Activated CD8-positive, alpha-beta memory T cell treated with anti-CD3 and anti-CD28 coated beads, Interleukin-2, amount 50 U/mL, for 4 hours (primary cell): ENCODE measurements around the gene RND2.
"Not testable (repeated sequence)": the region's sequence is repeated elsewhere in the genome, so short reads cannot be mapped to it uniquely, and the experiment has no call there.

Experiments
- DNase-seq: peaks from one replicate; pipeline ENCODE4 v3.0.0-alpha.2; 2020

Gene RND2

GRCh38 chr17:43027091-43028032 lies 2.3 kb downstream of the RND2 start:
- no peak for DNase-seq

- DNase-seq, result no peak
These were observed 3.3 kb downstream of the RND2 start for GRCh38 chr17:43028221-43028861.

DNA sequence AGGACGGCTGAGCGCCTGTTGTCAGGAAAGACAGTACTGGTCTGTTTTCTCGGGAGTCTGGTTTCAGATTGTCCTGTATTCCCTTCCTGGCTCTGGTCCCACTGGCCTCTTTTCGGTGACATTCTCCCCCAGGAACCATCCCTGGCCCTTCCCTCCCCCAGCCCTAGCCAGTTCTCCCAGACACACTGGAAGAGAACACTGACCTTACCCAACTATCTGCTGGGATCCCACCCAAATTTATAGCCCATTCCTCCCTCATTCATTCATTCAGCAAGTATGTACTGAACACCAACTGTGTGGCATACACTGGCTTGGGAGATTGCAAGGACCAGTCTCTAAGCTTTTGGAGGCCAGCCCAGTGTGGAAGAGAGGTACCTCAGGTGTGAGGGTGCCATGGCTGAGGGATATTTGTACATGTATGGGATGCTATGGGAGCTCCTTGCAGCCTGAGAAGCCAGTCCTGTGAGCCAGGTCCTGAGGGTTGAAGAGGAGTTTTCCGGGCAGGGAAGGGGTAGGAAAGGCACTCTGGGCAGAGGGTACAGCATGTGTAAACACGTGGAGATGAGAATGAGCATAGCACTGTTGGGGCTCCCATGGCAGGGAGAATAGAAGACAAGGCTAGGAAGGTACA lies 5.2 kb downstream of the RND2 start:
- no peak for DNase-seq

DNA sequence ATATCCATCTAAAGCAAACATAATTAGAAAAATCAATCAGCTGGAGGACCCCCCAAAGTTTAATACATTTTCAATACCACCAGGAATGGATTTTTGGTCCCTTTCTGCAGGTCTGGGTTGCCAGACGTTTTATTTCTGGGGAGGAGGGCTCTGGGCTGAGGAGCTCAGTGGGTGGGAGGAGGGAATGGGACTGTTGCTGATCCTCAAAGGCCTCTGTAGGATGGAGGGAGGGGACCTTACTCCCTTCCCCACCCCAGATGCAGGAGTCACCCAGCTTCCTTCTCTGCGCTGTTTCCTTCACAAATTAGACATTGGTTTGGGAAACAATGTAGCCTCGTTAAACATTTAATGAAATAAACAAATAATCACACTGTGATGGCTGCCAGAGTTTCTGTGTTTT lies 6.6 kb downstream of the RND2 start:
- DNase-seq, result no peak

DNA sequence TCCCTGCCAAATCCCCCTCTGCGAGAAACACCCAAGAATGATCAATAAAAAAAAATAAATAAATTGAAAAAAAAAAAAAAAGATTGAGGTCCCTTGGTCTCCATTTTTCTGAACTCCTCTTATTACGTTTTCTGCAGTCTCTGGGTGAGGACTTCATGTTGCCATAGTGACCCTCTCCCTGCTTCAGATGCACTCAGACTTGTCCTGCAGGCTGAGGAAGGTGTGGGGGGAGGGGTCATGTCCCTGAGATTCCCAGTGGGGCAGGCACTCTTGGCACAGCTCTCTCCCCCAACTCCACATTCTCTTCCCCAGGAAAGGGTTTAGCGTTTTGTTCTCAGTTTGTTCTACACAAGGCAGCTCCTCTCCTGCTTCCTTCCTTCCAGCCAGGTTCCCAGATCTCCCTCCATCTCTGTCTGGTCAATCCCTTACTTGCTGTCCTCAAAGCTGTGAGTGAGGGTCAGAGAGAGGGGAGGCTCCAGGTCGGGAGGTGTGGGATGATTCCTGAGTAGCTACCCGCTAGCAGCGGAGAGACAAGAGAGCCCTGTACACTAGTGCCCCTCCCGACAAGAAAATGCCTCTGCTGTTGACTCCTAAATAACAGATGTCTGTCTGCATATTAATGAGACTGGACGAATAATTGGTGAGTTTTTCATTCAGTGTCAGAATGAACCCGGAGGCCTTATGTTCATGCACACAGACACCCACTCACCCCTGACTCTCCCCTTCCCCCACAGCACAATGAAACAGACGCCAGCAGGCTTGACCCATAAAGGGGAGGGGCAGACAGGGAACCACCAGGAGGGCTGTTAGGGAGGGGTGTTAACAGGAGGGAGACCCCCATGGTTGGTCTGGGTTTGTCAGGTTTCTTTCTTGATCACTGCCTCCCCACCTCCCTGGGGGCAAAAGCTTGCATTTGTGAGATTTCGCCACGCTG lies 9.2 kb downstream of the RND2 start:
- no peak for DNase-seq

DNA sequence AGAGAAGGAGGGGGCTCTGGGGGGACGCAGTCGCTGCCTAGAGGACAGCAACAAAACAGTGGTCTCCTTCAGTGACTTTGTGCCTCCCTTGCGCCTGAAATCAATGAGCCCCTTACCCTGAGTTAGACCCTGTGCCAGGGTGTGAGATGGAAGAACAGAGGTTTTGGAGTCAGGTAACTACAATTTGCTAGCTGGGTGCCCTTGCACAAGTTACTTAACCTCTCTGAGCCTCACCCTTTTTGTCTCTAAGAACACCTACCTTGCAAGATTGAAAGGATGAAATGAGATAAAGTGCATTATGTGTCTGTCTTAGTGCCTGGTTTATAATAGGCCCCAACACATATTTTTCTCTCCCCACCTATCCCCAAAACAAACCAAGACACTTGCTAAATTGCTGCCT lies 9.9 kb downstream of the RND2 start:
- no peak for DNase-seq

DNA sequence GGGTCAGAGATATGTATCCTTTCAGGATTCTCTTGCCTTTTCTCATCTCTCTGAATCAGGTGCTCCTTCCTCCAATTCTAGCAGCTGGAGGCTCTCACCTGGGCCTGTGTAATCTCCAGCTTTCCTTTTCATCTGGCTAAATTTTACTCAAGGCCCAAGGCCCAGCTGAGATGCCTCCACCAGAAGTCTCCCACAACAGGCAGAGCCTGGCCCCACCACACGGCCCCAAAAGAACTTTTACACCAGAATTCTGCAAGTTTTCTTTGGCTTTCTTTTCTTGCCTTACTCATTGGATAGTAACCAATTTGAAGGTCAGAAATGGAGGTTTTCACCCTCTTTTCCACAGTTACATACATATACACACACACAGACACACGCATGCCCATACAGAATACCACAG lies 14.6 kb downstream of the RND2 start:
- DNase-seq, result no peak

GRCh38 chr17:43040655-43041054 lies 15.6 kb downstream of the RND2 start:
- DNase-seq, result no peak

- DNase-seq, result no peak
These were observed 17.1 kb downstream of the RND2 start for GRCh38 chr17:43042025-43042628.

- DNase-seq, result no peak
These were observed 18.3 kb downstream of the RND2 start for GRCh38 chr17:43043307-43043706.

GRCh38 chr17:43044024-43044423 lies 19.0 kb downstream of the RND2 start:
- DNase-seq, result no peak

DNA sequence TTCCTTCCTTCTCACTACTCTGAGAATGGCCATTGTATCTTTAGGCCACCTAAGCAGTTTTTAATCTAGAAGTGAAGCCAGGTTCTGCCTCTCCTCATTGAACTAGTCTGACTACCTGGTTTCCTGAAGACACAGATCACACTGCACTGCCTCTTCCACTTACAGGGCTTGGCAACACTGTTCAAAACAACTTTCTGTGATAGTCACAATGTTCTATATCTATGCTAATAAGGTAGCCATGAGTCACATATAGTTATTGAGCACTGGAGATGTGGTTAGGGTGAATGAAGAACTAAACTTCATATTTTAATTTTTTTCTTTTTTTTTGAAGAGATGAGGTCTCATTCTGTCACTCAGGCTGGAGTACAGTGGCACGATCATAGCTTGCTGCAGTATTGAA lies 26.9 kb downstream of the RND2 start:
- no peak for DNase-seq

DNA sequence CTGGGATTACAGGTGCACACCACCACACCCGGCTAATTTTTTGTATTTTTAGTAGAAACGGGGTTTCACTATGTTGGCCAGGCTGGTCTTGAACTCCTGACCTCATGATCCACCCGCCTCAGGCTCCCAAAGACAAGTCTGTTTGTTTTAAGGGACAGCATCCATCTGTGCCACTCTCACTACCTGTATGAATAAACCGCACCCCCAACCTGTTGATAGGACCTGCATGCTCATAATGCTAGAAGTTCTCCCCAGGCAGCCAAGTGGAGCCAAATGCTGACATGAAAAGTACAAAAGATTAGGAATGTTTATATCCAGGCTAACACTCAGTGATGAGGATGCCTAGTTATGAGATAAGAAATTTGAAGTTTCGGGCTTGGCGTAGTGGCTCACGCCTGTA lies 28.0 kb downstream of the RND2 start:
- DNase-seq, result not testable (repeated sequence)

GRCh38 chr17:43056051-43056450 lies 31.0 kb downstream of the RND2 start:
- DNase-seq, result no peak

- no peak for DNase-seq
These were observed 38.1 kb downstream of the RND2 start for GRCh38 chr17:43062984-43063638.

- DNase-seq, result no peak
These were observed 43.7 kb downstream of the RND2 start for GRCh38 chr17:43068570-43069367.

DNA sequence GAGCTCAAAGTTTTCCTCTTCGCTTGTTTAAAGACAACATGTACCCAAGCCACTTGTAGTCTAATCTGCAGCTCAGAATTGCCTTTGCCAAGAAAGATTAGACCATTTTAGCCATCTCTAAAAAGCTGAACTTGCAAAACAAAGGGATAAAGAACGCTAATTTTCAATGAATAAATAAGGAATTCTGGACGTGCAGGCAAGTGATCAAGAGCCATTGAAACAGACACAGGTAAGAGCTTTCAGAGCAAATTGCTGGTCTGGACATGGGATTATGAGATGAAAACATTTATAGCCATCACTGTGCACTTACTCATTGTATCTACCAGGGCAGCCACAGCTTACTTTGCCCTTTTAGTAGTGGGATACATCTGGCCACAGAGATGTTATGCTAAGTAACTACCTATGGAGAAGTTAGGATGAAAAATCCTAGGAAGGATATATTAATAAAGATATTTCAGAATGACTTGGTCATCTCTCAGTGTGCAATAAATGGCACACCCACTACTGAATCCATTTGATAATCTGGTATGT lies 44.4 kb downstream of the RND2 start:
- no peak for DNase-seq

GRCh38 chr17:43070257-43070656 lies 45.2 kb downstream of the RND2 start:
- no peak for DNase-seq

DNA sequence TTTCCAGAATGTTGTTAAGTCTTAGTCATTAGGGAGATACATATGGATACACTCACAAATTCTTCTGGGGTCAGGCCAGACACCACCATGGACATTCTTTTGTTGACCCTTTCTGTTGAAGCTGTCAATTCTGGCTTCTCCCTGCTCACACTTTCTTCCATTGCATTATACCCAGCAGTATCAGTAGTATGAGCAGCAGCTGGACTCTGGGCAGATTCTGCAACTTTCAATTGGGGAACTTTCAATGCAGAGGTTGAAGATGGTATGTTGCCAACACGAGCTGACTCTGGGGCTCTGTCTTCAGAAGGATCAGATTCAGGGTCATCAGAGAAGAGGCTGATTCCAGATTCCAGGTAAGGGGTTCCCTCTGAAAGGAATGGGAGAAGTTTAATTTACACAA lies 45.8 kb downstream of the RND2 start:
- DNase-seq, result no peak

GRCh38 chr17:43074869-43075268 lies 49.8 kb downstream of the RND2 start:
- DNase-seq, result no peak
